Endothelial cell of umbilical vein (primary cell): ENCODE results near the gene HSDL2.

Experiments
- EZH2 ChIP-seq: IDR thresholded peaks from 2 replicates; pipeline ENCODE4 v1.6.1; 2012; ENCODE audit warnings: borderline replicate concordance, low read depth, mild to moderate bottlenecking, moderate library complexity, low read length, inconsistent platforms; ENCODE audit not compliant: severe bottlenecking
- MYC ChIP-seq: IDR thresholded peaks from one replicate; pipeline ENCODE4 v1.6.1; 2011; ENCODE audit warnings: mild to moderate bottlenecking, low read depth, low read length
- POLR2A ChIP-seq: IDR thresholded peaks from 2 replicates; pipeline ENCODE4 v1.6.1; 2012; ENCODE audit warnings: low read depth, mild to moderate bottlenecking, control low read depth, low read length
- TF ChIP-seq, protein P1 (sequence below), 2 donors: IDR thresholded peaks; 1 replicate in 1 of 2; 2 replicates in 1 of 2; pipeline ENCODE4 v1.5.1; 2011; ENCODE audit warnings: low read length in 2 of 2, mild to moderate bottlenecking in 2 of 2, moderate library complexity in 2 of 2, control low read depth in 1 of 2, inconsistent platforms in 1 of 2, low read depth in 1 of 2; ENCODE audit not compliant: insufficient read depth in 1 of 2; ENCODE audit errors: extremely low read depth in 1 of 2

DNA sequence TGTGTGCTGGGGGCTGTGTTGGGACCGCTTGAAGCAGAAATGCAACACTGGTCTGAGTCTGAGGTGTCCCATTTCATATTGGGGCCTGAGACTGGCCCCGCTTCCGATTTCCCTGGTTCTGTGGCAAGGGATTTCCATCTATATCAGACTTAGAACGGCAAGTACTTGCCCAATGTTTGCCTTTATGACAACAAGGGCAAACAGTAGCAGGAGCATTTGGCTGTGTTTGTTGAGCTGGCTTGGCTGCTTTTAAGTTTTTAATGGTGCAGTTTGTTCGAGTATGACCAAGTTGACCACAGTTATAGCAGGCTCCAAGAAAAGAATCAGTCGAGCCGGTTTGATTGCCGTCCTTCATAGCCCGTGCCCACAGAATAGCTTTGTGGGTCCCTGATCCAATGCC, 17.0 kb downstream of the HSDL2 start:
- TF ChIP-seq MYC = no peak
- TF ChIP-seq, protein P1, sequence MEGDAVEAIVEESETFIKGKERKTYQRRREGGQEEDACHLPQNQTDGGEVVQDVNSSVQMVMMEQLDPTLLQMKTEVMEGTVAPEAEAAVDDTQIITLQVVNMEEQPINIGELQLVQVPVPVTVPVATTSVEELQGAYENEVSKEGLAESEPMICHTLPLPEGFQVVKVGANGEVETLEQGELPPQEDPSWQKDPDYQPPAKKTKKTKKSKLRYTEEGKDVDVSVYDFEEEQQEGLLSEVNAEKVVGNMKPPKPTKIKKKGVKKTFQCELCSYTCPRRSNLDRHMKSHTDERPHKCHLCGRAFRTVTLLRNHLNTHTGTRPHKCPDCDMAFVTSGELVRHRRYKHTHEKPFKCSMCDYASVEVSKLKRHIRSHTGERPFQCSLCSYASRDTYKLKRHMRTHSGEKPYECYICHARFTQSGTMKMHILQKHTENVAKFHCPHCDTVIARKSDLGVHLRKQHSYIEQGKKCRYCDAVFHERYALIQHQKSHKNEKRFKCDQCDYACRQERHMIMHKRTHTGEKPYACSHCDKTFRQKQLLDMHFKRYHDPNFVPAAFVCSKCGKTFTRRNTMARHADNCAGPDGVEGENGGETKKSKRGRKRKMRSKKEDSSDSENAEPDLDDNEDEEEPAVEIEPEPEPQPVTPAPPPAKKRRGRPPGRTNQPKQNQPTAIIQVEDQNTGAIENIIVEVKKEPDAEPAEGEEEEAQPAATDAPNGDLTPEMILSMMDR (IDR thresholded peaks at IDR 0.05; ENCODE audit: extremely low read depth in 1 of 2, insufficient read depth in 1 of 2, low read depth in 1 of 2, low read length in 2 of 2) = no peak
- TF ChIP-seq EZH2 = no peak
- TF ChIP-seq POLR2A = no peak
